ENCODE measurements around the gene CRLF2. TPM values are rescaled to one million over a fixed set of nuclear protein-coding genes. Genes with fewer than 3 reads are reported as not detected.

Gene CRLF2, protein sequence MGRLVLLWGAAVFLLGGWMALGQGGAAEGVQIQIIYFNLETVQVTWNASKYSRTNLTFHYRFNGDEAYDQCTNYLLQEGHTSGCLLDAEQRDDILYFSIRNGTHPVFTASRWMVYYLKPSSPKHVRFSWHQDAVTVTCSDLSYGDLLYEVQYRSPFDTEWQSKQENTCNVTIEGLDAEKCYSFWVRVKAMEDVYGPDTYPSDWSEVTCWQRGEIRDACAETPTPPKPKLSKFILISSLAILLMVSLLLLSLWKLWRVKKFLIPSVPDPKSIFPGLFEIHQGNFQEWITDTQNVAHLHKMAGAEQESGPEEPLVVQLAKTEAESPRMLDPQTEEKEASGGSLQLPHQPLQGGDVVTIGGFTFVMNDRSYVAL
- total RNA-seq (2021; fragmentation: NEBNext Ultra II Directional; extraction: Animal tissue kit (Norgen Biotek cat#: 25700)) (not detected in 2 replicates), polyA plus RNA-seq (2011; rRNA removed) (0.06 and 0.08 TPM in 2 replicates), polyA minus RNA-seq (2011; rRNA and poly(A)+ RNA removed) (0.10 TPM in 1 of 2 replicates, not detected in the other)
- polyA plus RNA-seq (2011; cell fraction: cytosol; rRNA removed) = 0.04 TPM
- polyA plus RNA-seq (2011; cell fraction: nucleus; rRNA removed) = 0.10 TPM
- polyA plus RNA-seq (2012, experiment 1 of 2) = not detected in 4 replicates
- not detected for polyA plus RNA-seq (2012, experiment 2 of 2)
- polyA plus RNA-seq (2013, experiment 1 of 2) = 0.04 TPM
- not detected for polyA plus RNA-seq (2013, experiment 2 of 2)
- polyA minus RNA-seq (2011; cell fraction: cytosol; rRNA and poly(A)+ RNA removed) = not detected
- polyA minus RNA-seq (2011; cell fraction: nucleus; rRNA and poly(A)+ RNA removed) = not detected
- long read RNA-seq, experiment 1 = 0 reads
- long read RNA-seq, experiment 2 = 0 reads

DNA sequence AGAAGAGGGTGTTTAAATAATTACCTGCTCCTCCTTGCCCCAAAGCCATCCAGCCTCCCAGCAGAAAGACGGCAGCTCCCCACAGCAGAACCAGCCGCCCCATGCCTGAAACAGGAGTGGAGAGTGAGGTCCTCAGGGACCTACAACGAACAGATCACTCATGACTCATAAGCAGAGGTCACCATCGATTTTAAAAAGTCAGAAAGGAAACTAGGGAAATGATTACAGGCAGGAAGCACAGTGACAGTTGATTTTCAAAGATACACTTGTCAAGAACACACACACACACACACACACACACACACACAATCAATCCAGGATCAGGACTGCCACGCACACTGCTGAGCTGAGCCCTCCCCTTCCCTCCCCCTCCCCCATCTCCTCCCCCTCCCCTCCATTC, at the start of gene CRLF2:
Gene CRLF2, minus strand, starts transcription at position 118 of the 400 bp plus-strand sequence. Its CDS starts 15 bp downstream, at position 103.
- no peaks in the 10 kb centered on the region for H3K27me3 ChIP-seq (replicated peaks in 1 of 4; ENCODE audit: control insufficient read depth in 3 of 4, extremely low read depth in 1 of 4, insufficient read depth in 3 of 4, low read length in 3 of 4)
- no peak within 1 kb of the TSS for H3K9ac ChIP-seq (replicated peaks in 1 of 4; ENCODE audit: extremely low read depth in 1 of 4, low read depth in 3 of 4, low read length in 3 of 4)
- H2AFZ ChIP-seq (ENCODE audit: low read length) = no peak within 1 kb of the TSS
- no peak within 1 kb of the TSS for H2BK12ac ChIP-seq (ENCODE audit: low read depth, low read length)
- TF ChIP-seq EGR1 (IDR thresholded peaks at IDR 0.05; ENCODE audit: borderline replicate concordance, low read depth, low read length) (no peak), JUN (IDR thresholded peaks at IDR 0.05; ENCODE audit: low read depth, low read length) (no peak), TEAD4 (IDR thresholded peaks at IDR 0.05; ENCODE audit: low read depth, low read length) (no peak), GTF2F1 (IDR thresholded peaks at IDR 0.05; ENCODE audit: borderline replicate concordance, low read depth, low read length) (no peak), TCF12 (IDR thresholded peaks at IDR 0.05; ENCODE audit: low read depth, low read length) (no peak), CBX5 (IDR thresholded peaks at IDR 0.05; ENCODE audit: low read depth, low read length) (no peak), CHD1 (IDR thresholded peaks at IDR 0.05; ENCODE audit: low read depth, low read length) (no peak), CBX8 (IDR thresholded peaks at IDR 0.05; ENCODE audit: borderline replicate concordance, low read depth, low read length) (no peak), FOSL1 (IDR thresholded peaks at IDR 0.05; ENCODE audit: insufficient read depth, low read depth, low read length) (no peak), SAP30 (IDR thresholded peaks at IDR 0.05; ENCODE audit: insufficient read depth, insufficient replicate concordance, low read length) (no peak), CTBP2 (IDR thresholded peaks at IDR 0.05; ENCODE audit: borderline replicate concordance, insufficient read depth, insufficient read length, low read length) (no peak), POLR2A (IDR thresholded peaks at IDR 0.05; ENCODE audit: control extremely low read depth in 1 of 2, low read depth in 2 of 2, low read length in 2 of 2) (no peak)
- H3K4me3 ChIP-seq (ENCODE audit: extremely low read depth in 1 of 4, insufficient read depth in 2 of 4, low read depth in 3 of 4, low read length in 4 of 4) = no peak within 1 kb of the TSS
- H3K27ac ChIP-seq (ENCODE audit: low read depth, low read length) = no peak within 1 kb of the TSS
- ChIA-PET CTCF (ENCODE audit: partially characterized antibody) (no interaction called here), POLR2A (ENCODE audit: partially characterized antibody) (no interaction called here)
- H2BK5ac ChIP-seq (ENCODE audit: low read depth, low read length) = no peak within 1 kb of the TSS
- H4K8ac ChIP-seq (ENCODE audit: extremely low read depth, insufficient read depth, low read length) = no peak within 1 kb of the TSS
- no peak within 1 kb of the TSS for H3K4ac ChIP-seq (replicated peaks; ENCODE audit: insufficient read length, low read depth, low read length)
- H3K79me2 ChIP-seq (ENCODE audit: control insufficient read depth in 1 of 2, insufficient read depth in 2 of 2, low read length in 2 of 2) = no peaks in the 10 kb centered on the region
- H4K20me1 ChIP-seq (replicated peaks in 1 of 2; ENCODE audit: control insufficient read depth in 1 of 2, insufficient read depth in 2 of 2, low read length in 2 of 2) = peaks cover 0 to 3% of the 10 kb centered on the region in 2 experiments
- no peaks in the 10 kb centered on the region for H3K36me3 ChIP-seq (ENCODE audit: control insufficient read depth in 2 of 4, insufficient read depth in 4 of 4, low read length in 3 of 4)
- H3K79me1 ChIP-seq (ENCODE audit: low read depth, low read length) = no peaks in the 10 kb centered on the region
- WGBS, 2 experiments (ENCODE audit: extremely low coverage in 1 of 2, insufficient coverage in 1 of 2, insufficient read length in 1 of 2, insufficient replicate concordance in 2 of 2, low coverage in 1 of 2, low lambda C conversion rate in 2 of 2, missing lambda C conversion rate in 1 of 2) = 88% methylated on average over 4 of the region's 5 CpGs; no CpG with 5 or more reads in 1 of the 2 experiments
- no peak within 1 kb of the TSS for H2BK120ac ChIP-seq (replicated peaks; ENCODE audit: low read depth, low read length)
- peaks cover 10% of the 10 kb centered on the region; the same call in 1 of the 2 replicates for H3K23me2 ChIP-seq (ENCODE audit: low read depth, low read length)
- no peak within 1 kb of the TSS for H3K4me2 ChIP-seq (ENCODE audit: insufficient read depth in 1 of 2, low read depth in 2 of 2, low read length in 2 of 2)
- no peak within 1 kb of the TSS for H4K5ac ChIP-seq (ENCODE audit: insufficient read length, low read depth, low read length)
- no peaks in the 10 kb centered on the region for H3K4me1 ChIP-seq (replicated peaks in 1 of 4; ENCODE audit: control insufficient read depth in 3 of 4, insufficient read depth in 4 of 4, low read length in 3 of 4)
- no peak within 1 kb of the TSS for H3K18ac ChIP-seq (ENCODE audit: extremely low read depth, low read length)
- no peak within 1 kb of the TSS for H4K91ac ChIP-seq (replicated peaks; ENCODE audit: insufficient read length, low read length)
- no peak within 1 kb of the TSS for H3K14ac ChIP-seq (ENCODE audit: insufficient read length)
- DNase-seq (ENCODE audit: low read depth in 1 of 2, low spot score in 2 of 2) (no peak), FAIRE-seq (no peak)
- no peak within 1 kb of the TSS for H2AK5ac ChIP-seq (ENCODE audit: low read depth, low read length)
- no peaks in the 10 kb centered on the region; a peak in 1 of 4 replicates for H3K9me3 ChIP-seq (ENCODE audit: insufficient read depth in 2 of 2, low read depth in 1 of 2, low read length in 1 of 2)
- no peak within 1 kb of the TSS for H3K56ac ChIP-seq (replicated peaks; ENCODE audit: insufficient read length, low read depth, low read length)
- H3K23ac ChIP-seq (ENCODE audit: insufficient read length) = no peak within 1 kb of the TSS
- no peak within 1 kb of the TSS for H2BK20ac ChIP-seq (ENCODE audit: low read length)
- no peak within 1 kb of the TSS for H2BK15ac ChIP-seq (ENCODE audit: low read length)
